Keratinocyte (primary cell): ENCODE measurements around the gene ACTL6A. TPM values are rescaled to one million over a fixed set of nuclear protein-coding genes. Genes with fewer than 3 reads are reported as not detected.
"Not testable (repeated sequence)": the region's sequence is repeated elsewhere in the genome, so short reads cannot be mapped to it uniquely, and the experiment has no call there.

Experiments used
- DNase-seq: peaks from one replicate; pipeline ENCODE4 v3.0.0-alpha.2; 2011; ENCODE audit warnings: low read depth, missing footprints, low spot score
- FAIRE-seq: peaks from 2 replicates; lab custom pipeline; 2011; peaks lifted over from hg19 to GRCh38; lab: Jason Lieb, UNC
- H2AFZ ChIP-seq: 2 replicates; pipeline ENCODE4 v1.6.0; 2012; ENCODE audit warnings: low read length, control low read depth, inconsistent platforms; ENCODE audit not compliant: control insufficient read depth
- H3K27ac ChIP-seq: 2 replicates; pipeline ENCODE4 v1.5.1; 2011; ENCODE audit warnings: low read length; ENCODE audit not compliant: control insufficient read depth, insufficient read depth
- H3K27me3 ChIP-seq: 3 replicates; pipeline ENCODE4 v1.6.0; 2011; ENCODE audit warnings: low read length; ENCODE audit not compliant: control insufficient read depth, insufficient read depth; ENCODE audit errors: extremely low read depth
- H3K36me3 ChIP-seq, 2 experiments: 2 replicates in 1 of 2; 3 replicates in 1 of 2; pipeline ENCODE4 v1.5.1; 2011; ENCODE audit warnings: low read length in 2 of 2, mild to moderate bottlenecking in 1 of 2; ENCODE audit not compliant: control insufficient read depth in 2 of 2, insufficient read depth in 2 of 2; ENCODE audit errors: extremely low read depth in 1 of 2
- H3K4me1 ChIP-seq: 3 replicates; pipeline ENCODE4 v1.5.1; 2011; ENCODE audit warnings: low read length; ENCODE audit not compliant: control insufficient read depth, insufficient read depth; ENCODE audit errors: extremely low read depth
- H3K4me2 ChIP-seq: 3 replicates; pipeline ENCODE4 v1.6.0; 2011; ENCODE audit warnings: low read depth, low read length; ENCODE audit not compliant: control insufficient read depth, insufficient read depth; ENCODE audit errors: extremely low read depth
- H3K4me3 ChIP-seq, 3 experiments: fragments of 200-600 bp in 1 of 3; sonication (generic) in 1 of 3; 2 replicates in 2 of 3; 3 replicates in 1 of 3; pipeline ENCODE4 v1.5.1; 2011 to 2016; ENCODE audit warnings: low read length in 3 of 3, mild to moderate bottlenecking in 3 of 3, control low read depth in 2 of 3, inconsistent platforms in 1 of 3, low read depth in 1 of 3, mixed read lengths in 1 of 3, mixed run types in 1 of 3, moderate library complexity in 1 of 3; ENCODE audit not compliant: control insufficient read depth in 2 of 3, insufficient read depth in 2 of 3; ENCODE audit errors: extremely low read depth in 1 of 3
- H3K79me2 ChIP-seq: 2 replicates; pipeline ENCODE4 v1.6.0; 2012; ENCODE audit warnings: low read length; ENCODE audit not compliant: control insufficient read depth, insufficient read depth
- H3K9ac ChIP-seq: 3 replicates; pipeline ENCODE4 v1.6.0; 2011; ENCODE audit warnings: low read length; ENCODE audit not compliant: control insufficient read depth, insufficient read depth; ENCODE audit errors: extremely low read depth
- H3K9me1 ChIP-seq: 3 replicates; pipeline ENCODE4 v1.6.0; 2011; ENCODE audit warnings: low read length; ENCODE audit not compliant: control insufficient read depth, insufficient read depth; ENCODE audit errors: extremely low read depth
- H3K9me3 ChIP-seq: 2 replicates; pipeline ENCODE4 v1.5.1; 2012; ENCODE audit warnings: low read depth, low read length; ENCODE audit not compliant: control insufficient read depth
- H4K20me1 ChIP-seq: 3 replicates; pipeline ENCODE4 v1.6.0; 2011; ENCODE audit warnings: low read length; ENCODE audit not compliant: control insufficient read depth, insufficient read depth; ENCODE audit errors: extremely low read depth
- EZH2 ChIP-seq: IDR thresholded peaks from one replicate; pipeline ENCODE4 v1.6.1; 2012; ENCODE audit warnings: inconsistent platforms, mild to moderate bottlenecking, low read length, moderate library complexity
- dilution Hi-C: fragments of 300-500 bp; cut with MboI; formaldehyde crosslinking; loops from one replicate; pipeline ENCODE4 v1.7.0; 2020; ENCODE audit warnings: low sequenced_read_pairs; ENCODE audit not compliant: extremely low pct_ligation_motif_present
- polyA minus RNA-seq, 3 experiments: library from RNA; depleted of rRNA, polyadenylated mRNA; stranded (reverse); fragments of >200 nt; gene quantifications; 1 replicate in 1 of 3; 2 replicates in 1 of 3; 3 replicates in 1 of 3; pipeline ENCODE4 v1.2.3, GENCODE V29; 2011
- polyA plus RNA-seq, 5 experiments: library from polyadenylated mRNA; depleted of rRNA in 3 of 5; stranded (reverse) in 3 of 5; stranded (forward) in 1 of 5; unstranded in 1 of 5; fragments of >200 nt; gene quantifications; 1 replicate in 1 of 5; 2 replicates in 3 of 5; 3 replicates in 1 of 5; pipeline versions ENCODE4 v1.2.1 to v1.2.3, GENCODE V29; 2011 to 2012; ENCODE audit warnings: missing spikeins in 2 of 5, low read depth in 1 of 5, low replicate concordance in 1 of 5
- TF ChIP-seq, protein P1 (sequence below), 3 experiments: IDR thresholded peaks in 1 of 3; conservative IDR thresholded peaks in 1 of 3; optimal IDR thresholded peaks in 1 of 3; 2 replicates in 2 of 3; 3 replicates in 1 of 3; pipeline versions ENCODE3 to v1.5.1; 2011; ENCODE audit warnings: low read length in 3 of 3, mild to moderate bottlenecking in 3 of 3, moderate library complexity in 2 of 3, control low read depth in 1 of 3, inconsistent platforms in 1 of 3; ENCODE audit not compliant: insufficient read depth in 2 of 3; ENCODE audit errors: extremely low read depth in 1 of 3

The ACTL6A gene
- polyA plus RNA-seq (59.3 to 106 TPM (median 65.0 TPM) in 3 replicates), polyA minus RNA-seq (15.3 to 54.5 TPM (median 26.2 TPM) in 3 replicates)
- 51.3 TPM for polyA plus RNA-seq (2011; ENCODE audit: low read depth)
- polyA plus RNA-seq (2011; cell fraction: cytosol; rRNA removed) = 34.0 and 63.7 TPM in 2 replicates
- 55.5 and 69.3 TPM in 2 replicates for polyA plus RNA-seq (2011; cell fraction: nucleus; rRNA removed)
- 47.5 and 74.8 TPM in 2 replicates for polyA plus RNA-seq (2012; ENCODE audit: low replicate concordance)
- polyA minus RNA-seq (2011; cell fraction: cytosol; rRNA and poly(A)+ RNA removed) = 55.8 TPM
- 21.0 and 34.0 TPM in 2 replicates for polyA minus RNA-seq (2011; cell fraction: nucleus; rRNA and poly(A)+ RNA removed)

DNA sequence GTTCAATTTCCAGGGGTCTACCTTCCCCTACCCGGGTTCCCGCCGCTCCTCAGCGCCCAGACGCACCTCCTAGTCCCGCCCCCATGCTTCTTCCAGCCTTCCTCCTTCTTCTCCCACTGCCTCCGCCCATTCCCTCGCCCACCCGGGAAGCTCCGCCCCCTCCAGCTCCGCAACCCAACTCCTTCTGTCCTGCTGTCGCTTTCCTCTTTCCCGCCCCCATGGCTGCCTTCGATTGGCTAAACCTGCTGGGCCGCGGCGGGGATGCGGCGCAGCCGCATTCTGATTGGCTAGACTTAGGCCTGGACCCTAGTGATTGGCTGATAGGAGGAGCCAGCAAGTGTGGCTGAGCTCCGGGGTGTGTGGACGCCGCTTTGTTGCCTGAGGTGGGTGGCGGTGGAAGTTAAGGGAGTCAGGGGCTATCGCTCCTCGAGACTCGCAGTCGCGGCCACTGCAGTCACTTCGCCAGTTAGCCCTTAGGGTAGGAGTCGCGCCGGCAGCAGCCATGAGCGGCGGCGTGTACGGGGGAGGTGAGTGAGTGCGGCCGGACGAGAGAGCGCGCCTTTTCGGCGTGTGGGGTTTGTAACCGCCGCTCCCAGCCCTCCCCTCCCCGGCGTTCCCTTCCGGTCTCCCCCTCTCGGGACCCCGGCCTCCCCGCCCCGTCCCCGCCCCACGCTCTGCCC is at the start of gene ACTL6A:
Gene ACTL6A, plus strand, starts transcription at position 336 of the 680 bp plus-strand sequence. Its CDS starts 167 bp downstream, at position 503.
- FAIRE-seq (peak; percentile 91), DNase-seq (peak; percentile 92)
- peak within 1 kb of the TSS; percentile 75 to 90 (median 86) for H3K4me3 ChIP-seq
- H3K9ac ChIP-seq = peak within 1 kb of the TSS; percentile 89
- no peak for TF ChIP-seq EZH2
- TF ChIP-seq, protein P1, sequence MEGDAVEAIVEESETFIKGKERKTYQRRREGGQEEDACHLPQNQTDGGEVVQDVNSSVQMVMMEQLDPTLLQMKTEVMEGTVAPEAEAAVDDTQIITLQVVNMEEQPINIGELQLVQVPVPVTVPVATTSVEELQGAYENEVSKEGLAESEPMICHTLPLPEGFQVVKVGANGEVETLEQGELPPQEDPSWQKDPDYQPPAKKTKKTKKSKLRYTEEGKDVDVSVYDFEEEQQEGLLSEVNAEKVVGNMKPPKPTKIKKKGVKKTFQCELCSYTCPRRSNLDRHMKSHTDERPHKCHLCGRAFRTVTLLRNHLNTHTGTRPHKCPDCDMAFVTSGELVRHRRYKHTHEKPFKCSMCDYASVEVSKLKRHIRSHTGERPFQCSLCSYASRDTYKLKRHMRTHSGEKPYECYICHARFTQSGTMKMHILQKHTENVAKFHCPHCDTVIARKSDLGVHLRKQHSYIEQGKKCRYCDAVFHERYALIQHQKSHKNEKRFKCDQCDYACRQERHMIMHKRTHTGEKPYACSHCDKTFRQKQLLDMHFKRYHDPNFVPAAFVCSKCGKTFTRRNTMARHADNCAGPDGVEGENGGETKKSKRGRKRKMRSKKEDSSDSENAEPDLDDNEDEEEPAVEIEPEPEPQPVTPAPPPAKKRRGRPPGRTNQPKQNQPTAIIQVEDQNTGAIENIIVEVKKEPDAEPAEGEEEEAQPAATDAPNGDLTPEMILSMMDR (optimal IDR thresholded peaks at IDR 0.05 in 1 of 3, IDR thresholded peaks at IDR 0.05 in 1 of 3, conservative IDR thresholded peaks at IDR 0.05 in 1 of 3; ENCODE audit: extremely low read depth in 1 of 3, insufficient read depth in 2 of 3, low read length in 3 of 3) = no peak
- peak within 1 kb of the TSS; percentile 99 for H2AFZ ChIP-seq
- peak within 1 kb of the TSS; percentile 94 for H3K4me2 ChIP-seq
- H3K9me3 ChIP-seq = no peaks in the 10 kb centered on the region
- no peaks in the 10 kb centered on the region for H3K36me3 ChIP-seq
- no peaks in the 10 kb centered on the region for H3K9me1 ChIP-seq
- peaks cover 42% of the 10 kb centered on the region for H3K79me2 ChIP-seq
- peak within 1 kb of the TSS; percentile 72 for H3K27ac ChIP-seq
- peaks cover 11% of the 10 kb centered on the region for H3K4me1 ChIP-seq
- H4K20me1 ChIP-seq = no peaks in the 10 kb centered on the region
- H3K27me3 ChIP-seq = no peaks in the 10 kb centered on the region
- dilution Hi-C loops = no loop called here

DNA sequence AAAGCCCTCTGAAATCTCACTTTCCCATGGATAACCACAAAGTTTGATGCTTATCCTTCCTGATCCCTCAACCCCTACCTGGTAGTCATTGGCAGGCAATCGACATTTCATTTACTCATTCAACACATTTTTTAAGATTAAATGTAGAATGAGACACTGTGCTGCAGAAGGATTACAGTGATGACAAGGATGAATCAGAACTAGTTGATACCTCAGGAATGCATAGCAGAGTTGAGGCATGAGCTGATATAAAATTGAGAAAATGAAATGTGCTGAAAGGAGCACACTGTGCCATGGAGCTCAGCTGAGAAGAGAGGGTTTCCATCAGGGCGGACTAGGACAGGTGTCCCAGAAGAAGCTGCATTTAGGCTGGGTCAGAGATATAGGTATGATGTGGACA is 48.9 kb upstream of the ACTL6A start:
- no peak for FAIRE-seq
- dilution Hi-C loops = no loop called here

DNA sequence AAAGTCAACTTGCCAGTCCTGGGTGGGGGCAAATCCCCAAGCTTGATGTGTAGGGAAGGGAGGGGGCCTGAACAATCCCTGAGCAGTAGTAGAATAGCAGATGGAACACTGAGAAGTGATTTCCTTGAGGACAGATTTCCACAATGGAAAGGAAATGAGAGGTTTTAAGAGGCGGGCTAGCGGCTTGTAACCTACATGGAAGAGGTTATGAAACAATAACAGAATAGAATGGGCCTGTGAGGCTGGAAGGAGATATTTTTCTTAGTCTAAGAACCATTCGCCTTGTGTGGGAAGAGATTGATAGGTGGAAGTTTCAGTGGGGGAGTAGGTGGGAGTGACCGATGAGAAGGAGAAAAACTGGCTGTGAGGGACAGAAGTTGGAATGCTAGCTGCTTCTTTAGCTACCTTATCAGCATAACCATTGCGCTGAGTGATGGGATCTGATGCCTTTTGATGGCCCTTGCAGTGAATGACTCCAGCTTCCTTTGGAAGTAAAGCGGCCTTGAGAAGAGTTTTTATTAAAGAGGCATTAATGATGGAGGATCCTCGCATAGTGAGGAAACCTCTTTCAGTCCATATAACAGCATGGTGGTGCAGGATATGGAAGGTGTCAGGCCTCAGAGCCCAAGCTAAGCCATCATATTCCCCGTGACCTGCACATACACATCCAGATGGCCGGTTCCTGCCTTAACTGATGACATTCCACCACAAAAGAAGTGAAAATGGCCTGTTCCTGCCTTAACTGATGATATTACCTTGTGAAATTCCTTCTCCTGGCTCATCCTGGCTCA is 46.1 kb upstream of the ACTL6A start:
- H3K9ac ChIP-seq, H3K79me2 ChIP-seq, H3K27ac ChIP-seq, H3K27me3 ChIP-seq, H3K4me3 ChIP-seq, H4K20me1 ChIP-seq, H3K4me2 ChIP-seq, DNase-seq, H3K9me3 ChIP-seq, H3K9me1 ChIP-seq, H2AFZ ChIP-seq, dilution Hi-C loops, H3K36me3 ChIP-seq, FAIRE-seq, H3K4me1 ChIP-seq: not testable (repeated sequence)

More for the DNA sequence above, 48.9 kb upstream of the ACTL6A start:
- H2AFZ ChIP-seq = no peak overlapping the region
- H3K27ac ChIP-seq = no peak overlapping the region
- no peak for DNase-seq
- H3K27me3 ChIP-seq = no peaks in the 10 kb centered on the region
- H3K4me2 ChIP-seq = no peak overlapping the region
- no peaks in the 10 kb centered on the region for H3K36me3 ChIP-seq
- no peak overlapping the region for H3K9ac ChIP-seq
- TF ChIP-seq EZH2 = no peak
- TF ChIP-seq, protein P1 (optimal IDR thresholded peaks at IDR 0.05 in 1 of 3, IDR thresholded peaks at IDR 0.05 in 1 of 3, conservative IDR thresholded peaks at IDR 0.05 in 1 of 3; ENCODE audit: extremely low read depth in 1 of 3, insufficient read depth in 2 of 3, low read length in 3 of 3) = no peak
- no peaks in the 10 kb centered on the region for H4K20me1 ChIP-seq
- H3K9me3 ChIP-seq = no peaks in the 10 kb centered on the region
- peaks cover 10% of the 10 kb centered on the region for H3K4me1 ChIP-seq
- H3K9me1 ChIP-seq = no peaks in the 10 kb centered on the region
- no peaks in the 10 kb centered on the region for H3K79me2 ChIP-seq
- H3K4me3 ChIP-seq = no peak overlapping the region
